Measurements from ENCODE around the gene GANC. TPM values are rescaled to one million over a fixed set of nuclear protein-coding genes. Genes with fewer than 3 reads are reported as not detected.
"Not testable (repeated sequence)": the region's sequence is repeated elsewhere in the genome, so short reads cannot be mapped to it uniquely, and the experiment has no call there.

The GANC gene
- total RNA-seq = 10 to 100 TPM; 13.6 to 53.0 (median 20.2) TPM

- no peak for TF ChIP-seq CTCF (IDR thresholded peaks at IDR 0.05)
- DNase-seq (ENCODE audit: low spot score) (peak; percentile 85), ATAC-seq (ENCODE audit: low FRiP score) (peak; percentile 96)
Observed at GRCh38 chr15:42272939-42273899, at the start of gene GANC, which contains the start of gene TMEM87A. Gene GANC (plus strand): TSS chr15:42273201. CDS start chr15:42274482, 1,281 bp downstream. Gene TMEM87A (minus strand): TSS chr15:42273433. CDS start chr15:42273398, 35 bp downstream.

- no peak for TF ChIP-seq CTCF (IDR thresholded peaks at IDR 0.05)
- DNase-seq (ENCODE audit: low spot score) (no peak), ATAC-seq (ENCODE audit: low FRiP score) (no peak)
Observed at GRCh38 chr15:42226648-42227047, 46.4 kb upstream of the GANC start.

GRCh38 chr15:42228036-42228435 lies 45.0 kb upstream of the GANC start:
- DNase-seq (ENCODE audit: low spot score) (no peak), ATAC-seq (ENCODE audit: low FRiP score) (no peak)
- no peak for TF ChIP-seq CTCF (IDR thresholded peaks at IDR 0.05)

- not testable (repeated sequence) for ATAC-seq (ENCODE audit: low FRiP score); DNase-seq (ENCODE audit: low spot score)
Observed at GRCh38 chr15:42228981-42229380, 44.0 kb upstream of the GANC start.

- TF ChIP-seq CTCF (IDR thresholded peaks at IDR 0.05) = no peak
- DNase-seq (ENCODE audit: low spot score) (no peak), ATAC-seq (ENCODE audit: low FRiP score) (no peak)
Observed at GRCh38 chr15:42231088-42231487, 41.9 kb upstream of the GANC start.

GRCh38 chr15:42232606-42233005 lies 40.4 kb upstream of the GANC start:
- DNase-seq (ENCODE audit: low spot score) (no peak), ATAC-seq (ENCODE audit: low FRiP score) (no peak)
- no peak for TF ChIP-seq CTCF (IDR thresholded peaks at IDR 0.05)

GRCh38 chr15:42233107-42233506 lies 39.9 kb upstream of the GANC start:
- ATAC-seq (ENCODE audit: low FRiP score) = no peak
- no peak for TF ChIP-seq CTCF (IDR thresholded peaks at IDR 0.05)
- DNase-seq (ENCODE audit: low spot score) = no peak

Data from omental fat pad (tissue), 4 donors.